ENCODE measurements around the gene ZNF335.

The ZNF335 gene

GRCh38 chr20:45953672-45954071 is 18.3 kb downstream of the ZNF335 start:
- no peak for DNase-seq (ENCODE audit: low read depth in 2 of 2)

GRCh38 chr20:45952861-45953260 is 19.1 kb downstream of the ZNF335 start:
- no peak for DNase-seq (ENCODE audit: low read depth in 2 of 2)

- DNase-seq (ENCODE audit: low read depth in 2 of 2), result no peak
Measured at GRCh38 chr20:45951925-45952834, 19.8 kb downstream of the ZNF335 start.

- no peak for DNase-seq (ENCODE audit: low read depth in 2 of 2)
Measured at GRCh38 chr20:45950330-45950646, 21.7 kb downstream of the ZNF335 start.

GRCh38 chr20:45949542-45950329 is 22.3 kb downstream of the ZNF335 start:
- no peak for DNase-seq (ENCODE audit: low read depth in 2 of 2)

GRCh38 chr20:45948742-45949541 is 23.1 kb downstream of the ZNF335 start:
- no peak for DNase-seq (ENCODE audit: low read depth in 2 of 2)

- no peak for DNase-seq (ENCODE audit: low read depth in 2 of 2)
Measured at GRCh38 chr20:45948261-45948733, 23.7 kb downstream of the ZNF335 start.

- no peak for DNase-seq (ENCODE audit: low read depth in 2 of 2)
Measured at GRCh38 chr20:45947110-45947866, 24.7 kb downstream of the ZNF335 start.

- no peak for DNase-seq (ENCODE audit: low read depth in 2 of 2)
Measured at GRCh38 chr20:45946149-45946970, 25.6 kb downstream of the ZNF335 start.

- DNase-seq (ENCODE audit: low read depth in 2 of 2), result no peak
Measured at GRCh38 chr20:45945678-45946148, 26.3 kb downstream of the ZNF335 start.

GRCh38 chr20:45944965-45945677 is 26.9 kb downstream of the ZNF335 start:
- no peak for DNase-seq (ENCODE audit: low read depth in 2 of 2)

GRCh38 chr20:45944151-45944964 is 27.6 kb downstream of the ZNF335 start:
- no peak for DNase-seq (ENCODE audit: low read depth in 2 of 2)

GRCh38 chr20:45943613-45944012 is 28.4 kb downstream of the ZNF335 start:
- no peak for DNase-seq (ENCODE audit: low read depth in 2 of 2)

GRCh38 chr20:45940469-45940868 is 31.5 kb downstream of the ZNF335 start:
- DNase-seq (ENCODE audit: low read depth in 2 of 2), result no peak

- no peak for DNase-seq (ENCODE audit: low read depth in 2 of 2)
Measured at GRCh38 chr20:45940053-45940452, 31.9 kb downstream of the ZNF335 start.

GRCh38 chr20:45938727-45939438 is 33.1 kb downstream of the ZNF335 start:
- no peak for DNase-seq (ENCODE audit: low read depth in 2 of 2)

- no peak for DNase-seq (ENCODE audit: low read depth in 2 of 2)
Measured at GRCh38 chr20:45937765-45938164, 34.2 kb downstream of the ZNF335 start.

GRCh38 chr20:45935416-45936046 is 36.5 kb downstream of the ZNF335 start:
- no peak for DNase-seq (ENCODE audit: low read depth in 2 of 2)
